SU-DHL-6 (cell line): ENCODE results near the gene STRA8.

Source experiments
- EZH2phosphoT487 ChIP-seq: fragments of 200-600 bp; sonication (generic), shearing (Covaris generic); conservative IDR thresholded peaks from 2 replicates; pipeline ENCODE4 v1.6.1; 2018; ENCODE audit warnings: mild to moderate bottlenecking, antibody characterized with exemption, low read length, moderate library complexity, mixed read lengths
- TF ChIP-seq, protein P1 (sequence below): fragments of 200-600 bp; sonication (generic); IDR thresholded peaks from one replicate; pipeline ENCODE4 v1.5.1; 2017; ENCODE audit warnings: antibody characterized with exemption, mild to moderate bottlenecking, low read length, moderate library complexity; ENCODE audit not compliant: insufficient read depth, poor library complexity, severe bottlenecking

DNA sequence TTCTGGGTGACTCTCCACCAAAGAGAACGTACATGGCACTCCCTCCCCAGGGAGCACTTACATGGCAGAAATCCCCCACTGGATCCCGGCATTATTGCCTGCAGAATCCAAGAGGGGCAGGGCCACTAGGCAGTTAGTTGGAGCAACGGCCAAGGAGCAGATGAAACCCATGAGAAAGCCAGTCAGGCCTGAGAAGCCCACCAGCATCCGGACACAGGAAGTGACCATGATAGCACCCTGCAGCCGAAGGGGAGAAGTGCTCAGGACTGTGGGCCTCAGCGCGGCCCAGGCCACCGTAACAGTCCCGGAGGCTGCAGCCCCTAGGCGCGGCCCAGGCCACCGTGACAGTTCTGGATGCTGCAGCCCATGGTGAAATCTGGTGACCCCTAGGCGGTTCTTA, 43.5 kb downstream of the STRA8 start:
- TF ChIP-seq, protein P1, sequence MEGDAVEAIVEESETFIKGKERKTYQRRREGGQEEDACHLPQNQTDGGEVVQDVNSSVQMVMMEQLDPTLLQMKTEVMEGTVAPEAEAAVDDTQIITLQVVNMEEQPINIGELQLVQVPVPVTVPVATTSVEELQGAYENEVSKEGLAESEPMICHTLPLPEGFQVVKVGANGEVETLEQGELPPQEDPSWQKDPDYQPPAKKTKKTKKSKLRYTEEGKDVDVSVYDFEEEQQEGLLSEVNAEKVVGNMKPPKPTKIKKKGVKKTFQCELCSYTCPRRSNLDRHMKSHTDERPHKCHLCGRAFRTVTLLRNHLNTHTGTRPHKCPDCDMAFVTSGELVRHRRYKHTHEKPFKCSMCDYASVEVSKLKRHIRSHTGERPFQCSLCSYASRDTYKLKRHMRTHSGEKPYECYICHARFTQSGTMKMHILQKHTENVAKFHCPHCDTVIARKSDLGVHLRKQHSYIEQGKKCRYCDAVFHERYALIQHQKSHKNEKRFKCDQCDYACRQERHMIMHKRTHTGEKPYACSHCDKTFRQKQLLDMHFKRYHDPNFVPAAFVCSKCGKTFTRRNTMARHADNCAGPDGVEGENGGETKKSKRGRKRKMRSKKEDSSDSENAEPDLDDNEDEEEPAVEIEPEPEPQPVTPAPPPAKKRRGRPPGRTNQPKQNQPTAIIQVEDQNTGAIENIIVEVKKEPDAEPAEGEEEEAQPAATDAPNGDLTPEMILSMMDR = no peak
- no peak for TF ChIP-seq EZH2phosphoT487
